ENCODE data around the gene CHAT.

Gene CHAT

DNA sequence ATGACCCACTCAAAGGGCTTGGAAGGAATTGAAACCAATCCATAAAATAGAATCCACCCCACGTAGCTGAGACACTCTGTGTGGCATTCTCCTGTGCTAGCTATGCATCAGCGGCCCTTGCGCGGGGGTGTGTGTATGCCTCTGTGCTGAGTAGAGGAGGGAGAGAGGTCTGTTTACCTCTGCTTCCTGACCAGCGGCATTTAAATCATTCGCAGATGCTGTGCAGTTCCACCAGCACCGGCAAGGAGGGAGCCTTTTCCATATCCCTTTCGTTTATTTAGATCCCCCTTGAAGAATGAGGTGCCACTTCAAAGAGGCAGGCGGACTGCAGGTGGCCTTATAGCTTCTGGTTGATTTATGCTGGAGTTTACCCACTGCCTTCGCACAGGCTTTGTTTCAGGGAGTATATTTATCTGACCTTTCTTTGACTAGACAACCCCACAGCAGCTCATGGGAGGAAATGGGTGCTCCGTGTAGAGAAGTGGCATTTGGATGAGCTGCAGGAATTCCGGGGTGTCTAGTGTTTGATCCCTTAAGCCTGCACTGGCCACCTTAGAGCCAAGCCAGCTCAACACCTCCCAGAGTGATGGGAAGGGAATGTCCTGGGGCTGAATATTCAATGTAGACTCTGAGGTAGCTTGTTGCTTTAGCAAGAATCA, 77.0 kb downstream of the CHAT start:
- DNase-seq (ENCODE audit: low spot score) = no peak
- TF ChIP-seq CTCF (IDR thresholded peaks at IDR 0.05; ENCODE audit: extremely low read depth, missing control alignments) = no peak

GRCh38 chr10:49691588-49691987, 77.8 kb downstream of the CHAT start:
- TF ChIP-seq CTCF (IDR thresholded peaks at IDR 0.05; ENCODE audit: extremely low read depth, missing control alignments) = no peak
- DNase-seq (ENCODE audit: low spot score) = no peak

GRCh38 chr10:49694466-49694865, 80.6 kb downstream of the CHAT start:
- TF ChIP-seq CTCF (IDR thresholded peaks at IDR 0.05; ENCODE audit: extremely low read depth, missing control alignments) = no peak
- DNase-seq (ENCODE audit: low spot score) = no peak

DNA sequence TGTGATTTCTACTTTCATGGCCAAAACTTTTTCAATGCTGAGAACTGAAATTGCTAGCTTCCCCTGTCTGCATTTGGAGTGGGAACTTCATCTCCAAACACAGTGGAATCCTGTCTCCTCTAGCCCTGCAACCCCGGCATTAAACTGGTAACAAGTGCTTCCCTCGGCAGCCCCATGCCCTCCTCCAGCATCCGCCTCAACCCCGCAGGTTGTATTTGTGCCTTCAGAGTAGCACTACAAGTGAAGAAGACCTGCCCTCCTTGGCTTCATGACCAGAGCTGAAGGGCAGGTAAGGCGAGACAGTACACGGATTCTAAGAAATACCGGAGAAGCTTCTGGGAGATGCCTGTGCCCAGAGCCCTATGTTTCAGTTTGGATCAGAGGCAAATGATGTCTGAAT, 82.5 kb downstream of the CHAT start:
- DNase-seq (ENCODE audit: low spot score) = no peak
- no peak for TF ChIP-seq CTCF (IDR thresholded peaks at IDR 0.05; ENCODE audit: extremely low read depth, missing control alignments)

DNA sequence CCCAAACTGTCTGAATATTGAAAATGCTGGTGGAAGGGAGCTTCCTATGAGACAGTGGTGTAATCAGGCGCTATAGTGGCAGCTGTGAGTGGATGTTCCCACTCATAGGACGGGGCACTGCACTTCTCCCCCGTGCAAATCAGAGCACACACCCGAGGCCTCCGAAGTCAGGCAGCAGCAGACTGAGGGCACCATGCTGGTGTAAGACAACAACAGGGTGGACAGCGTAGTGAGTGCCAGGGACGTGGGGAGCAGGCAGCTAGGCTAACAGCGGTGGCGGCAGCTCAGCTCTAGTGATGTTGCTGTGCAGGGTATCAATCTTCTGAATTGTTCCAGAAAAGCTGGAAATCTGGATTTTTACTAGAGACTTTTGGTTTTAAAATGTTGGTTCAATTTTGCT, 84.8 kb downstream of the CHAT start:
- TF ChIP-seq CTCF (IDR thresholded peaks at IDR 0.05; ENCODE audit: extremely low read depth, missing control alignments) = no peak
- no peak for DNase-seq (ENCODE audit: low spot score)

DNA sequence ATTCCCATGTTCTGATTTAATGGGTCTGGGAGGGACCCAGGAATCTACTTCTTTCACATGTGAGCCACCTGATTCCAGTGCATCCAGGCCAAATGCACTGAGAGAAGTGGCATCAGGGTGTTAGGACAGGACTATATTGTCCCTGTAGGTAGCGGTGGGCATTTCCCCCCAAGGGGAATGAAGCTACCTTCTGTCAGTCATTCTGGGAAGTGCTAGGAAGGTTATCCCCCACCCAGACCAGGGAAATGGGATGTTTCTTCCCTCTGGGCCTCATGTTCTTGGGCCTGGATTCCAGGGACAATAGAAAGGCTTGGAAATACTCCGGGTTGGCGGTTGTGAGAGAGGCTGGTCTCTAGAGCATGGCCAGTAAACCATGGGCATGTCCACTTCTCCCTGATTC, 86.4 kb downstream of the CHAT start:
- TF ChIP-seq CTCF (IDR thresholded peaks at IDR 0.05; ENCODE audit: extremely low read depth, missing control alignments) = no peak
- no peak for DNase-seq (ENCODE audit: low spot score)

GRCh38 chr10:49700997-49701396, 87.2 kb downstream of the CHAT start:
- TF ChIP-seq CTCF (IDR thresholded peaks at IDR 0.05; ENCODE audit: extremely low read depth, missing control alignments) = no peak

More at GRCh38 chr10:49700997-49701396, 87.2 kb downstream of the CHAT start:
- DNase-seq (ENCODE audit: low spot score) = no peak
